Measurements from ENCODE around the gene TBL1Y.

The TBL1Y gene

GRCh38 chrY:6966521-6966920 is 56.0 kb downstream of the TBL1Y start:
- H3K4me3 ChIP-seq (ENCODE audit: low read depth, low read length) = no peak overlapping the region
- in situ Hi-C loops (cut with HindIII; ENCODE audit: low sequenced_read_pairs) = no loop called here
- DNase-seq (ENCODE audit: low read depth, low spot score) = no peak
- no peak for TF ChIP-seq CTCF (IDR thresholded peaks at IDR 0.05; ENCODE audit: low read depth, low read length)

GRCh38 chrY:6967736-6968135 is 57.2 kb downstream of the TBL1Y start:
- no peak for TF ChIP-seq CTCF (IDR thresholded peaks at IDR 0.05; ENCODE audit: low read depth, low read length)
- no peak overlapping the region for H3K4me3 ChIP-seq (ENCODE audit: low read depth, low read length)
- in situ Hi-C loops (cut with HindIII; ENCODE audit: low sequenced_read_pairs) = no loop called here
- DNase-seq (ENCODE audit: low read depth, low spot score) = no peak

GRCh38 chrY:6968191-6968590 is 57.7 kb downstream of the TBL1Y start:
- no peak for TF ChIP-seq CTCF (IDR thresholded peaks at IDR 0.05; ENCODE audit: low read depth, low read length)
- H3K4me3 ChIP-seq (ENCODE audit: low read depth, low read length) = no peak overlapping the region
- in situ Hi-C loops (cut with HindIII; ENCODE audit: low sequenced_read_pairs) = no loop called here
- DNase-seq (ENCODE audit: low read depth, low spot score) = no peak

- no peak for TF ChIP-seq CTCF (IDR thresholded peaks at IDR 0.05; ENCODE audit: low read depth, low read length)
- in situ Hi-C loops (cut with HindIII; ENCODE audit: low sequenced_read_pairs) = no loop called here
- H3K4me3 ChIP-seq (ENCODE audit: low read depth, low read length) = no peak overlapping the region
- no peak for DNase-seq (ENCODE audit: low read depth, low spot score)
Measured at GRCh38 chrY:6972271-6972887, 61.9 kb downstream of the TBL1Y start.

- no peak overlapping the region for H3K4me3 ChIP-seq (ENCODE audit: low read depth, low read length)
- in situ Hi-C loops (cut with HindIII; ENCODE audit: low sequenced_read_pairs) = no loop called here
- TF ChIP-seq CTCF (IDR thresholded peaks at IDR 0.05; ENCODE audit: low read depth, low read length) = no peak
- DNase-seq (ENCODE audit: low read depth, low spot score) = no peak
Measured at GRCh38 chrY:6974971-6975370, 64.5 kb downstream of the TBL1Y start.

GRCh38 chrY:6977783-6978182 is 67.3 kb downstream of the TBL1Y start:
- no peak overlapping the region for H3K4me3 ChIP-seq (ENCODE audit: low read depth, low read length)
- DNase-seq (ENCODE audit: low read depth, low spot score) = no peak
- in situ Hi-C loops (cut with HindIII; ENCODE audit: low sequenced_read_pairs) = no loop called here
- no peak for TF ChIP-seq CTCF (IDR thresholded peaks at IDR 0.05; ENCODE audit: low read depth, low read length)

- no peak for DNase-seq (ENCODE audit: low read depth, low spot score)
- TF ChIP-seq CTCF (IDR thresholded peaks at IDR 0.05; ENCODE audit: low read depth, low read length) = no peak
- in situ Hi-C loops (cut with HindIII; ENCODE audit: low sequenced_read_pairs) = no loop called here
- H3K4me3 ChIP-seq (ENCODE audit: low read depth, low read length) = no peak overlapping the region
Measured at GRCh38 chrY:6983221-6983620, 72.7 kb downstream of the TBL1Y start.

All from astrocyte of the spinal cord (primary cell).